Heart left ventricle (tissue), 16 donors: Measurements from ENCODE around the gene PPP1R1A. TPM values are rescaled to one million over a fixed set of nuclear protein-coding genes. Genes with fewer than 3 reads are reported as not detected.

Source experiments
- ATAC-seq, 4 donors: fragments of 200-7000 bp; cut with Tn5 transposase; one replicate each; pipeline ENCODE4 v1.9.1; 2020 to 2022; ENCODE audit warnings: moderate library complexity in 4 of 4, mild to moderate bottlenecking in 3 of 4, moderate number of reproducible peaks in 1 of 4
- DNase-seq, 5 donors: peaks; one replicate each; pipeline ENCODE4 v3.0.0-alpha.2; 2020
- H3K27ac ChIP-seq, 12 donors: fragments of 200-600 bp; sonication (generic) in 4 of 12; one replicate each; pipeline versions ENCODE4 v1.5.0 to v1.8.0; 2016 to 2022; ENCODE audit warnings: mild to moderate bottlenecking in 2 of 12
- H3K27me3 ChIP-seq, 9 donors: fragments of 200-600 bp; sonication (generic) in 2 of 9; one replicate each; pipeline versions ENCODE4 v1.5.1 to v1.8.0; 2016 to 2022; ENCODE audit warnings: mild to moderate bottlenecking in 3 of 9
- H3K36me3 ChIP-seq, 9 donors: fragments of 200-600 bp; sonication (generic) in 2 of 9; one replicate each; pipeline versions ENCODE4 v1.5.0 to v1.8.0; 2018 to 2022; ENCODE audit warnings: mild to moderate bottlenecking in 2 of 9
- H3K4me1 ChIP-seq, 12 donors: fragments of 200-600 bp; sonication (generic) in 4 of 12; one replicate each; pipeline versions ENCODE4 v1.5.0 to v1.8.0; 2016 to 2022; ENCODE audit warnings: mild to moderate bottlenecking in 3 of 12
- H3K4me3 ChIP-seq, 12 donors: fragments of 200-600 bp; sonication (generic) in 4 of 12; one replicate each; pipeline versions ENCODE4 v1.5.0 to v1.8.0; 2017 to 2022; ENCODE audit warnings: mild to moderate bottlenecking in 9 of 12, moderate library complexity in 4 of 12
- H3K9me3 ChIP-seq, 12 donors: fragments of 200-600 bp; sonication (generic) in 4 of 12; one replicate each; pipeline versions ENCODE4 v1.5.0 to v1.8.0; 2016 to 2022; ENCODE audit warnings: mild to moderate bottlenecking in 1 of 12
- CTCF ChIP-seq, 12 donors: fragments of 200-600 bp; sonication (generic) in 4 of 12; IDR thresholded peaks; one replicate each; pipeline versions ENCODE4 v1.5.0 to v1.8.0; 2018 to 2022; ENCODE audit warnings: antibody characterized with exemption in 12 of 12, mild to moderate bottlenecking in 5 of 12
- POLR2A ChIP-seq, 2 donors: fragments of 450-650 bp; IDR thresholded peaks; one replicate each; pipeline ENCODE4 v1.6.1; 2017; ENCODE audit warnings: antibody characterized with exemption in 2 of 2, mild to moderate bottlenecking in 2 of 2, moderate library complexity in 2 of 2
- WGBS, 4 donors: extraction: QIAGEN DNeasy Blood & Tissue Kit in 2 of 4; methylation state at CpG; one replicate each; pipeline versions ENCODE4 v1.1.5 to v1.1.7; 2013 to 2018; 5-methylcytosine and 5-hydroxymethylcytosine counted together
- intact Hi-C, 10 donors: fragments of 100-400 bp; cut with DNase I; formaldehyde crosslinking; loops; one replicate each; pipeline versions ENCODE4 v1.11.1 to v1.14.2; 2022
- long read RNA-seq, 3 donors: library from polyadenylated mRNA; unstranded; transcript quantifications; one replicate each; pipeline ENCODE4 v2.0.0, GENCODE V29; 2020 to 2021
- polyA plus RNA-seq, 2 donors: library from polyadenylated mRNA; stranded (reverse); fragments of 200-250 nt; gene quantifications; one replicate each; pipeline ENCODE4 v1.2.3, GENCODE V29; 2013
- total RNA-seq, 9 donors: library from RNA; depleted of rRNA in 2 of 9; stranded (reverse); fragments of >200 nt in 2 of 9; fragmentation: NEBNext Ultra II Directional in 3 of 9; extraction: Animal tissue kit (Norgen Biotek cat#: 25700) in 3 of 9; gene quantifications; one replicate each; pipeline versions ENCODE4 v1.1.0 to v1.2.4, GENCODE V29; 2016 to 2023
- donor health status: ischemic (EF 13 %, LVEDD 7.1; RV severe dilation, severe dysfunction).
- donor health status: healthy with polysubstance abuse.
- donor health status: DM: no; HTN: yes; CAD: no.
- donor health status: DM: no; HTN: no; CAD: no.
- donor health status: ischemic (EF 25% LVEDD 6.9; RV normal size, moderate dysfunction).
- donor health status: ischemic (EF 25% LVEDD 5.7; RV mildly dilated, moderate dysfunction).
- donor health status: healthy.
- donor health status: DM: yes; HTN: yes; CAD: no.
- donor health status: ischemic (EF 35%, LVEDD 5.7; RV mildly dilated, moderate dysfunction).
- donor health status: nonischemic (EF 11% LVEDD 7.7; RV severe dilation, severe dysfunction).
- donor health status: DM: yes; HTN: yes; CAD: no.
- donor health status: PGD.
- donor health status: ischemic (EF 29% LVEDD 5.4; RV normal size, mild dysfunction).
- donor health status: nonischemic (EF 23%, LVEDD 6.1; RV moderate dilation, normal function).

Gene PPP1R1A, protein sequence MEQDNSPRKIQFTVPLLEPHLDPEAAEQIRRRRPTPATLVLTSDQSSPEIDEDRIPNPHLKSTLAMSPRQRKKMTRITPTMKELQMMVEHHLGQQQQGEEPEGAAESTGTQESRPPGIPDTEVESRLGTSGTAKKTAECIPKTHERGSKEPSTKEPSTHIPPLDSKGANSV
- 100 to 1,000 TPM in 2 of 9 donors, 10 to 100 TPM in 7; 46.7 to 162 (median 60.9) TPM for total RNA-seq
- 100 to 1,000 TPM in 1 of 2 donors, 10 to 100 TPM in 1; 25.5 to 181 TPM for polyA plus RNA-seq
- long read RNA-seq, donor 1, transcript PPP1R1A-201 (7 exons, 1,826 nt), result major isoform, 65 of 82 reads
- long read RNA-seq, donor 1, partial matches to known transcripts, result 10 of 82 reads
- long read RNA-seq, donor 1, other reads (novel, unspliced or antisense), result 7 of 82 reads
- long read RNA-seq, donor 2, transcript PPP1R1A-201 (7 exons, 1,826 nt), result major isoform, 9 of 15 reads
- long read RNA-seq, donor 2, partial matches to known transcripts, result 5 of 15 reads
- long read RNA-seq, donor 2, other reads (novel, unspliced or antisense), result 1 of 15 reads
- long read RNA-seq, donor 3, transcript PPP1R1A-201 (7 exons, 1,826 nt), result major isoform, 54 of 64 reads
- long read RNA-seq, donor 3, partial matches to known transcripts, result 7 of 64 reads
- long read RNA-seq, donor 3, other reads (novel, unspliced or antisense), result 3 of 64 reads

- TF ChIP-seq POLR2A (IDR thresholded peaks at IDR 0.05) (peak in 1 of 2 donors; percentile 52), CTCF (IDR thresholded peaks at IDR 0.05) (no peak)
- peaks cover 0 to 41% (median 15%) of the 10 kb centered on the region in 9 donors for H3K27me3 ChIP-seq
- WGBS, 4 donors, result 1 to 4% (median 1%) methylated on average over 9 to 77 of the region's 77 CpGs
Measured at GRCh38 chr12:54588110-54588889, at the start of gene PPP1R1A. Gene PPP1R1A, minus strand, starts transcription at chr12:54588659. Its CDS starts 171 bp downstream, at chr12:54588488.

DNA sequence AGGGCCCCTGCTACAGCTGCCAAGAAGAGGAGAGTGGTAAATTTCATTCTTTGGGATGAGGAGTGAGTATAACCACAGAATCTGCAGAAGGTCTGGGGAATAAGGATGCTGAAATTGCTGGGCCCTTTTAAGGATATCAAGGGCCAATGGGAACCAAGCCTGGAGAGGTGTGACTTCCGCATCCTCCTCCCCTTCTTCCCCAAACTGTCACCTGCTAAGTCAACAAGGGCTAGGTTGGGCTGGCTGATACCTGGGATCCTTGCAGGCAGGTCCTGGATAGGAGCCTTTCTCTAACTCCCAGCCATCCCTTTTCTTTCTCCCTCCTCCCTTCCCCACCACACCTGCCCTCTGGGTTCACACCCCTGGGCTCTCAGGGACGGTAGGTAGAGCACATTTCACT, 46.3 kb upstream of the PPP1R1A start, which contains the start of gene LACRT:
Gene LACRT, minus strand, starts transcription at position 101 of the 400 bp plus-strand sequence. Its CDS starts 54 bp downstream, at position 47.
- no peak for ATAC-seq
- WGBS, 4 donors, result 66 to 82% (median 79%) methylated on average over 2 of the region's 2 CpGs
- H3K27me3 ChIP-seq, result peaks cover 0 to 7% (median 0%) of the 10 kb centered on the region in 9 donors

More at GRCh38 chr12:54588110-54588889, at the start of gene PPP1R1A:
- Histone ChIP-seq H3K4me3 (peak within 1 kb of the TSS; percentile 45 to 77 (median 60)), H3K27ac (peak within 1 kb of the TSS in 6 of 12 donors; percentile 18 to 77 (median 46)), H3K9me3 (no peaks in the 10 kb centered on the region), H3K36me3 (no peaks in the 10 kb centered on the region), H3K4me1 (peaks cover 0 to 39% (median 12%) of the 10 kb centered on the region in 12 donors)
- DNase-seq (peak; percentile 20 to 69 (median 40)), ATAC-seq (peak in 3 of 4 donors; percentile 44 to 72 (median 65))
- intact Hi-C loops, result no loop called here

DNA sequence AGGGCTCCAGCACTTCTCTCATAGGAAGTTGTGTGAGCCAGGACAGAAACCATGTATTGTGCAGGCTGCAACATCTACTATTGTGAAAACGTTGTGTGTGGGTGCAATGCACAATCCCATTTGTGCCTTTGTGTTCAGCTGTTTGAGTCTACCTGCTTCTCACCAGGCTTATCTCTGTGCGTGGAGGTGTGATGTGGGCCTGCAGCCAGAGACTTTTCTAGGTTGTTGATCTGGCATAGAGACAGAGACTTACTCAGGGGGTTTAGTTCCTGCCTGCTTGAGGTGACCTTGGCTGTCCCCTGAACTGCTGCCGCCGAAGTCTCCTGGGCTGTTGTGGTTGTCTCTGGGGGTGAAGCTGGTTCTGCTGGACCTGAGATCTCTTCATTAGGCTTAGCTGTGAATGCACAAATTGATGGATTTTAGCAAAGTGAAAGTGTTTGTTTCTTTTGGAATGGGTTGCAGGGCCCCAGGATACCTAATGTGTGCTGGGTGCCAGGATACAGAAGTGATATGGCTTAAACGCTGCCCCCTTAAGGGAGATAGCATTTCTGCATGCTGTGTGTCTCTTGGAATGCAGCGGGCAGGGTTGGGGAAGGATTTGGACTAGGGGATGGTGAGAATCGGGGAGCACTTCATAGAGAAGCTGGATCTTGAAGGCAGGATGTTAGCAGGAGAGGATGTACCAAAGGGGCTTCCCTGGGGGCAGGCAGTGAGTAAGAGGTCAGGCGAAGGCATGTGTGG, 43.7 kb upstream of the PPP1R1A start:
- H3K36me3 ChIP-seq, result no peaks in the 10 kb centered on the region
- intact Hi-C loops, result no loop called here
- H3K9me3 ChIP-seq, result peaks cover 0 to 5% (median 0%) of the 10 kb centered on the region in 12 donors
- peaks cover 0 to 16% (median 0%) of the 10 kb centered on the region in 9 donors for H3K27me3 ChIP-seq
- no peak overlapping the region for H3K27ac ChIP-seq
- 37 to 57% (median 47%) methylated on average over 8 of the region's 8 CpGs for WGBS, 4 donors
- no peak overlapping the region for H3K4me3 ChIP-seq
- DNase-seq (no peak), ATAC-seq (no peak)
- no peaks in the 10 kb centered on the region for H3K4me1 ChIP-seq
- no peak for TF ChIP-seq CTCF (IDR thresholded peaks at IDR 0.05)
- no peak for TF ChIP-seq POLR2A (IDR thresholded peaks at IDR 0.05)

More for the DNA sequence above, 46.3 kb upstream of the PPP1R1A start, which contains the start of gene LACRT:
- no peak for TF ChIP-seq POLR2A (IDR thresholded peaks at IDR 0.05)
- no peak for TF ChIP-seq CTCF (IDR thresholded peaks at IDR 0.05)
- Histone ChIP-seq H3K4me3 (no peak within 1 kb of the TSS), H3K36me3 (no peaks in the 10 kb centered on the region), H3K4me1 (no peaks in the 10 kb centered on the region), H3K27ac (no peak within 1 kb of the TSS), H3K9me3 (no peaks in the 10 kb centered on the region)
- DNase-seq, result no peak
- intact Hi-C loops, result no loop called here
